NCI-H2196 (cell line): Measurements from ENCODE around the gene PAPPA.

Experiments
- DNase-seq: peaks from one replicate; lab custom pipeline; 2025; ENCODE audit not compliant: unreplicated experiment; lab: John Stamatoyannopoulos, UW

Gene PAPPA

GRCh38 chr9:116377179-116377798 is 223.7 kb downstream of the PAPPA start:
- no peak for DNase-seq

GRCh38 chr9:116378873-116379272 is 225.3 kb downstream of the PAPPA start:
- DNase-seq, result no peak

- DNase-seq, result no peak
These were observed 226.2 kb downstream of the PAPPA start for GRCh38 chr9:116379821-116380220.

GRCh38 chr9:116380496-116380995 is 227.0 kb downstream of the PAPPA start:
- no peak for DNase-seq

- DNase-seq, result no peak
These were observed 227.8 kb downstream of the PAPPA start for GRCh38 chr9:116381350-116381749.

GRCh38 chr9:116382053-116382452 is 228.5 kb downstream of the PAPPA start:
- no peak for DNase-seq

- no peak for DNase-seq
These were observed 229.5 kb downstream of the PAPPA start for GRCh38 chr9:116383133-116383532.

- no peak for DNase-seq
These were observed 230.3 kb downstream of the PAPPA start for GRCh38 chr9:116383936-116384335.

- no peak for DNase-seq
These were observed 234.5 kb downstream of the PAPPA start for GRCh38 chr9:116387934-116388698.

GRCh38 chr9:116389541-116390302 is 236.1 kb downstream of the PAPPA start:
- no peak for DNase-seq

- DNase-seq, result no peak
These were observed 237.0 kb downstream of the PAPPA start for GRCh38 chr9:116390303-116391228.

GRCh38 chr9:116391306-116391900 is 237.8 kb downstream of the PAPPA start:
- DNase-seq, result no peak

- no peak for DNase-seq
These were observed 239.6 kb downstream of the PAPPA start for GRCh38 chr9:116393198-116393597.

- no peak for DNase-seq
These were observed 240.5 kb downstream of the PAPPA start for GRCh38 chr9:116394070-116394469.

- DNase-seq, result no peak
These were observed 241.5 kb downstream of the PAPPA start for GRCh38 chr9:116394894-116395698.

GRCh38 chr9:116395699-116396037 is 242.1 kb downstream of the PAPPA start:
- no peak for DNase-seq

GRCh38 chr9:116403171-116403570 is 249.6 kb downstream of the PAPPA start:
- no peak for DNase-seq

- no peak for DNase-seq
These were observed 250.6 kb downstream of the PAPPA start for GRCh38 chr9:116404228-116404627.

- DNase-seq, result no peak
These were observed 251.7 kb downstream of the PAPPA start for GRCh38 chr9:116405321-116405720.

GRCh38 chr9:116406469-116406868 is 252.9 kb downstream of the PAPPA start:
- DNase-seq, result no peak
